Fibroblast of lung (primary cell): ENCODE measurements around the gene THBS4. TPM values are rescaled to one million over a fixed set of nuclear protein-coding genes. Genes with fewer than 3 reads are reported as not detected.

Experiments used
- DNase-seq, 2 donors: peaks; one replicate each; pipeline versions ENCODE4 v3.0.0 to v3.0.0-alpha.2; 2010; ENCODE audit warnings: low read depth in 2 of 2
- H2AFZ ChIP-seq: 2 replicates; pipeline ENCODE4 v1.5.1; 2012; ENCODE audit warnings: low read length, control low read depth, inconsistent platforms
- H3K27ac ChIP-seq: 2 replicates; pipeline ENCODE4 v1.5.1; 2011; ENCODE audit warnings: low read length, control low read depth; ENCODE audit not compliant: insufficient read depth
- H3K27me3 ChIP-seq: 2 replicates; pipeline ENCODE4 v1.5.1; 2011; ENCODE audit warnings: mild to moderate bottlenecking, low read length; ENCODE audit not compliant: control insufficient read depth, insufficient read depth
- H3K36me3 ChIP-seq: 2 replicates; pipeline ENCODE4 v1.5.1; 2011; ENCODE audit warnings: low read length; ENCODE audit not compliant: control insufficient read depth, insufficient read depth
- H3K4me1 ChIP-seq: 2 replicates; pipeline ENCODE4 v1.5.1; 2011; ENCODE audit warnings: low read length; ENCODE audit not compliant: control insufficient read depth, insufficient read depth; ENCODE audit errors: extremely low read depth
- H3K4me2 ChIP-seq: 2 replicates; pipeline ENCODE4 v1.5.1; 2011; ENCODE audit warnings: low read length, control low read depth; ENCODE audit not compliant: insufficient read depth; ENCODE audit errors: extremely low read depth
- H3K4me3 ChIP-seq, 4 experiments: fragments of 200-600 bp in 1 of 4; sonication (generic) in 1 of 4; replicated peaks in 1 of 4; 2 replicates each; pipeline ENCODE4 v1.5.1; 2011 to 2016; ENCODE audit warnings: low read length in 4 of 4, low read depth in 3 of 4, mild to moderate bottlenecking in 3 of 4, control low read depth in 2 of 4, inconsistent platforms in 1 of 4, mixed read lengths in 1 of 4; ENCODE audit not compliant: insufficient read depth in 1 of 4; ENCODE audit errors: control extremely low read depth in 1 of 4
- H3K79me2 ChIP-seq: 2 replicates; pipeline ENCODE4 v1.5.1; 2012; ENCODE audit warnings: mild to moderate bottlenecking, low read length, inconsistent platforms; ENCODE audit not compliant: control insufficient read depth, insufficient read depth
- H3K9ac ChIP-seq: 2 replicates; pipeline ENCODE4 v1.5.1; 2011; ENCODE audit warnings: mild to moderate bottlenecking, low read length, control low read depth; ENCODE audit not compliant: insufficient read depth
- H3K9me3 ChIP-seq: 2 replicates; pipeline ENCODE4 v1.5.1; 2012; ENCODE audit warnings: low read depth, low read length; ENCODE audit not compliant: control insufficient read depth, insufficient read depth
- H4K20me1 ChIP-seq: 2 replicates; pipeline ENCODE4 v1.5.1; 2011; ENCODE audit warnings: low read length; ENCODE audit not compliant: control insufficient read depth, insufficient read depth; ENCODE audit errors: extremely low read depth
- EZH2 ChIP-seq: IDR thresholded peaks from 2 replicates; pipeline ENCODE4 v1.5.1; 2012; ENCODE audit warnings: low read length, control low read depth, mild to moderate bottlenecking; ENCODE audit errors: missing control alignments
- polyA plus RNA-seq, 2 donors: library from polyadenylated mRNA; depleted of rRNA in 1 of 2; stranded (reverse) in 1 of 2; unstranded in 1 of 2; fragments of >200 nt; gene quantifications; 2 replicates each; pipeline ENCODE4 v1.2.1, GENCODE V29; 2011 to 2012; ENCODE audit warnings: missing spikeins in 1 of 2
- total RNA-seq: library from RNA; depleted of rRNA; stranded (reverse); fragments of >200 nt; gene quantifications from 2 replicates; pipeline ENCODE4 v1.2.1, GENCODE V29; 2014
- TF ChIP-seq, protein P1 (sequence below), 2 donors: IDR thresholded peaks in 1 of 2; conservative IDR thresholded peaks in 1 of 2; 1 replicate in 1 of 2; 2 replicates in 1 of 2; pipeline ENCODE4 v1.5.1; 2011 to 2012; ENCODE audit warnings: low read length in 2 of 2, control low read depth in 1 of 2, inconsistent platforms in 1 of 2, low read depth in 1 of 2, mild to moderate bottlenecking in 1 of 2

The THBS4 gene
- total and polyA plus RNA-seq, 2 donors (not counting 1 experiment from before 2014, with no cell fraction given): 0.11 to 1.5 TPM

DNA sequence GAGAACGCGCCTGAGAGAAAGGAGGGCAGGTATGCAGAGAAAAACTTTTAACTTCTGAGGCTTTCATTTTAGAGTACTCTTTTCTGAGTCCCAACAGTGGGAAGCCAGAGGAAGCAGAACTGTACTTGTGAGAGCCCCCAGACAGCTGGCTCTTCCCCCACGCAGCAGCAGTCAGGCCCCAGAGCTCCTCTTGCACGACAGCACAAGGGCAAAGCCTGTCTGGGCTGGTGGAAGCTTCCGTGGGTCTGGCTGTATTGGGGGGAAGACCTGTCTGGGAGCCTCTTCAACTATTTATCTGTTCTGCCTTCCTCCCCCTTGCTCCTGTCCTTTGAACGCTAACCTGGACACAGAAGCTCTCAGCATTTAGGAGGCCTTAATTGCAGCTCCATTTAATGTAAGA lies 68.2 kb downstream of the THBS4 start:
- H3K9ac ChIP-seq: no peak overlapping the region
- H3K79me2 ChIP-seq: no peaks in the 10 kb centered on the region
- H3K27me3 ChIP-seq: peaks cover 2% of the 10 kb centered on the region
- no peak overlapping the region for H3K27ac ChIP-seq
- H3K4me3 ChIP-seq: no peak overlapping the region
- no peak for DNase-seq
- no peak for TF ChIP-seq EZH2
- no peaks in the 10 kb centered on the region for H3K9me3 ChIP-seq
- H3K36me3 ChIP-seq: no peaks in the 10 kb centered on the region
- no peaks in the 10 kb centered on the region for H3K4me1 ChIP-seq
- no peaks in the 10 kb centered on the region for H4K20me1 ChIP-seq
- H3K4me2 ChIP-seq: no peak overlapping the region
- no peak overlapping the region for H2AFZ ChIP-seq

DNA sequence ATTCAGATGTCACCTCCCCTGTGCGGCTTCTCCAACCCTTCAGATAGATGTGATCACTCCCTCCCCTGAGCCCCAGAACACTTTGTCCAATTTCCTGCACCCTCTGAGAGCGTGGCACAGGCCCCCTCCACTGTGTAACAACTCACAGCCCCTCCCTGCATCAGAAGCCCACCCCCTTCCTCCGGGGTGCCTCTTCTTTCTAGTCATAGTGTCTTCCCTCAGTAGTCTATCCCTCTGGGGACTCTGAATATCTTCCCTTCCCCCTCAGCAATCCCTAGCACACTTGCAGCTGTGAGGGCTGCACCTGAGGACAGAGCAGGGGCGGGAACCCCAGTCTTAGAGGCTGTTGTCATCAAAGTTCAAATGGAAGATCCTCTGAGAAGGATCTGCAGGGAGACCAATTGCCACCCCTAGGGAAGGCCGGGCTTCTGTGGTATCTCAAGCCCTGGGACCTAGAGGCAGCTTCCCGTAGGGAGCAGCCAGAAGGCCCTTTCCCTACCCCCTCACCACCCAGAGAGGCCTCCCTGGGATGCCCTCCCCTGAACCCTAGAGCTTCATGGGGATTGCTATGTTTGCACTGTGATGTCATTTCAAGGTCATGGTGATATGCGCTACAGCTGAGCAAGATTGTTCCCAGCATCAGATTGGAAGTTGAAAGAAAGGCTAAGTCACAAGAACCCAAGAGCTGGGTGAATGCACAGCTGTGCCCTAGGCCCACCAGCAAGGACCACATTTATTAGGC lies 70.7 kb downstream of the THBS4 start:
- Histone ChIP-seq H3K4me1 (no peaks in the 10 kb centered on the region), H2AFZ (no peak overlapping the region), H3K27ac (no peak overlapping the region), H3K9ac (no peak overlapping the region), H3K36me3 (no peaks in the 10 kb centered on the region), H3K9me3 (no peaks in the 10 kb centered on the region), H3K27me3 (peaks cover 2% of the 10 kb centered on the region), H3K4me3 (no peak overlapping the region), H3K4me2 (no peak overlapping the region), H3K79me2 (no peaks in the 10 kb centered on the region), H4K20me1 (no peaks in the 10 kb centered on the region)
- TF ChIP-seq EZH2: no peak
- TF ChIP-seq, protein P1, sequence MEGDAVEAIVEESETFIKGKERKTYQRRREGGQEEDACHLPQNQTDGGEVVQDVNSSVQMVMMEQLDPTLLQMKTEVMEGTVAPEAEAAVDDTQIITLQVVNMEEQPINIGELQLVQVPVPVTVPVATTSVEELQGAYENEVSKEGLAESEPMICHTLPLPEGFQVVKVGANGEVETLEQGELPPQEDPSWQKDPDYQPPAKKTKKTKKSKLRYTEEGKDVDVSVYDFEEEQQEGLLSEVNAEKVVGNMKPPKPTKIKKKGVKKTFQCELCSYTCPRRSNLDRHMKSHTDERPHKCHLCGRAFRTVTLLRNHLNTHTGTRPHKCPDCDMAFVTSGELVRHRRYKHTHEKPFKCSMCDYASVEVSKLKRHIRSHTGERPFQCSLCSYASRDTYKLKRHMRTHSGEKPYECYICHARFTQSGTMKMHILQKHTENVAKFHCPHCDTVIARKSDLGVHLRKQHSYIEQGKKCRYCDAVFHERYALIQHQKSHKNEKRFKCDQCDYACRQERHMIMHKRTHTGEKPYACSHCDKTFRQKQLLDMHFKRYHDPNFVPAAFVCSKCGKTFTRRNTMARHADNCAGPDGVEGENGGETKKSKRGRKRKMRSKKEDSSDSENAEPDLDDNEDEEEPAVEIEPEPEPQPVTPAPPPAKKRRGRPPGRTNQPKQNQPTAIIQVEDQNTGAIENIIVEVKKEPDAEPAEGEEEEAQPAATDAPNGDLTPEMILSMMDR (conservative IDR thresholded peaks at IDR 0.05 in 1 of 2, IDR thresholded peaks at IDR 0.05 in 1 of 2; ENCODE audit: low read depth in 1 of 2, low read length in 2 of 2): no peak
- DNase-seq: no peak

DNA sequence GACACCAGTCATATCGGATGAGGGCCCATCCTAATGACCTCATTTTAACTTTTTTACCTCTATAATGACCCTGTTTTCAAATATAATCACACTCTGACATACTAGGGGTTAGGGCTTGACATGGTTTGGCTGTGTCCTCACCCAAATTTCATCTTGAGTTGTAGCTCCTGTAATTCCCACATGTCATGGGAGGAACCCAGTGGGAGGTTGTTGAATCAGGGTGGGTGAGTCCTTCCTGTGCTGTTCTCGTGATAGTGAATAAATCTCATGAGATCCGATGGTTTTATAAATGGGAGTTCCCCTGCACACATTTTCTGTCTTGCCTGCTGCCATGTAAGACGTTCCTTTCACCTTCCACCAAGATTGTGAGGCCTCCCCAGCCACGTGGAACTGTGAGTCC lies 71.8 kb downstream of the THBS4 start:
- H3K9ac ChIP-seq: no peak overlapping the region
- TF ChIP-seq, protein P1 (conservative IDR thresholded peaks at IDR 0.05 in 1 of 2, IDR thresholded peaks at IDR 0.05 in 1 of 2; ENCODE audit: low read depth in 1 of 2, low read length in 2 of 2): no peak
- H3K36me3 ChIP-seq: no peaks in the 10 kb centered on the region
- H3K27ac ChIP-seq: no peak overlapping the region
- H3K9me3 ChIP-seq: no peaks in the 10 kb centered on the region
- H4K20me1 ChIP-seq: no peaks in the 10 kb centered on the region
- no peaks in the 10 kb centered on the region for H3K4me1 ChIP-seq
- H2AFZ ChIP-seq: no peak overlapping the region
- no peak overlapping the region for H3K4me3 ChIP-seq
- H3K27me3 ChIP-seq: peaks cover 2% of the 10 kb centered on the region
- no peaks in the 10 kb centered on the region for H3K79me2 ChIP-seq
- no peak overlapping the region for H3K4me2 ChIP-seq
- DNase-seq: no peak
